Measurements from ENCODE around the gene ADRB2. TPM values are rescaled to one million over a fixed set of nuclear protein-coding genes. Genes with fewer than 3 reads are reported as not detected.

Gene ADRB2
- total RNA-seq, 1 experiment from 2014 or later: 0.25 TPM

DNA sequence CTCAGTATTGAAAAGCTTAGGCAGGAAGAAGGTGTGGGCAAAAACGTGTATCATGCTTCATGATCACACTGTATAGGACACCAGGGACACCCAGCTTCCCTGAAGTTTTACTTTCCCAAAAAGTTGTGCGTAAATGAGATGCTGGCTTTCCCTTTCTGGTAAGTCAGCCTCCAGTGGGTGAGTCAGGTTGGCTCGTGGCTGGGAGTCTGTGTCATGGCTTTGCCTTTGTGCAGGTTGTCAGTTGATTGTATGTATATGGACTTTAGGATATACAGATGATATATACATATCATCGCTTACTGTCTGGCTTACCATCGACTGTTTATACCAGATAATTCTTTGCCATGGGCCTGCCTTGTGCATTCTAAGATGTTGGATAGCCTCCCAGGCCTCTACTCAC is 34.2 kb downstream of the ADRB2 start:
- no peak overlapping the region for H3K9ac ChIP-seq (ENCODE audit: low read length)
- no peaks in the 10 kb centered on the region for H3K36me3 ChIP-seq (ENCODE audit: control insufficient read depth in 1 of 2, insufficient read depth in 2 of 2, low read length in 2 of 2)
- no peaks in the 10 kb centered on the region for H4K20me1 ChIP-seq (ENCODE audit: insufficient read depth)
- POLR2A ChIA-PET: no interaction called here
- no peaks in the 10 kb centered on the region for H3K9me3 ChIP-seq (ENCODE audit: control insufficient read depth in 1 of 2, insufficient read depth in 1 of 2, low read depth in 1 of 2, low read length in 2 of 2)
- intact Hi-C loops (cut with micrococcal nuclease): no loop called here
- no peak overlapping the region for H3K4me3 ChIP-seq (replicated peaks in 1 of 2; ENCODE audit: low read depth in 1 of 2, low read length in 2 of 2)
- no peaks in the 10 kb centered on the region for H3K9me2 ChIP-seq (ENCODE audit: insufficient read depth)
- no peak overlapping the region for H3K27ac ChIP-seq (ENCODE audit: low read depth, low read length)
- TF ChIP-seq ZNF274 (IDR thresholded peaks at IDR 0.05; ENCODE audit: low read depth, low read length) (no peak), EGR1 (IDR thresholded peaks at IDR 0.05; ENCODE audit: low read depth) (no peak), TCF7L2 (IDR thresholded peaks at IDR 0.05; ENCODE audit: borderline replicate concordance, extremely low read depth, insufficient read depth, insufficient read length) (no peak), ELF1 (IDR thresholded peaks at IDR 0.05; ENCODE audit: borderline replicate concordance, low read depth) (no peak), SRF (IDR thresholded peaks at IDR 0.05; ENCODE audit: low read depth) (no peak), EZH2phosphoT487 (IDR thresholded peaks at IDR 0.05; ENCODE audit: borderline replicate concordance) (no peak), JUND (IDR thresholded peaks at IDR 0.05) (no peak), SP1 (IDR thresholded peaks at IDR 0.05; ENCODE audit: low read depth) (no peak)
- TF ChIP-seq, protein P1, sequence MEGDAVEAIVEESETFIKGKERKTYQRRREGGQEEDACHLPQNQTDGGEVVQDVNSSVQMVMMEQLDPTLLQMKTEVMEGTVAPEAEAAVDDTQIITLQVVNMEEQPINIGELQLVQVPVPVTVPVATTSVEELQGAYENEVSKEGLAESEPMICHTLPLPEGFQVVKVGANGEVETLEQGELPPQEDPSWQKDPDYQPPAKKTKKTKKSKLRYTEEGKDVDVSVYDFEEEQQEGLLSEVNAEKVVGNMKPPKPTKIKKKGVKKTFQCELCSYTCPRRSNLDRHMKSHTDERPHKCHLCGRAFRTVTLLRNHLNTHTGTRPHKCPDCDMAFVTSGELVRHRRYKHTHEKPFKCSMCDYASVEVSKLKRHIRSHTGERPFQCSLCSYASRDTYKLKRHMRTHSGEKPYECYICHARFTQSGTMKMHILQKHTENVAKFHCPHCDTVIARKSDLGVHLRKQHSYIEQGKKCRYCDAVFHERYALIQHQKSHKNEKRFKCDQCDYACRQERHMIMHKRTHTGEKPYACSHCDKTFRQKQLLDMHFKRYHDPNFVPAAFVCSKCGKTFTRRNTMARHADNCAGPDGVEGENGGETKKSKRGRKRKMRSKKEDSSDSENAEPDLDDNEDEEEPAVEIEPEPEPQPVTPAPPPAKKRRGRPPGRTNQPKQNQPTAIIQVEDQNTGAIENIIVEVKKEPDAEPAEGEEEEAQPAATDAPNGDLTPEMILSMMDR (IDR thresholded peaks at IDR 0.05 in 2 of 3, conservative IDR thresholded peaks at IDR 0.05 in 1 of 3; ENCODE audit: borderline replicate concordance in 1 of 3, insufficient read depth in 1 of 3, low read depth in 2 of 3, low read length in 2 of 3): no peak
- TF ChIP-seq, protein P2, sequence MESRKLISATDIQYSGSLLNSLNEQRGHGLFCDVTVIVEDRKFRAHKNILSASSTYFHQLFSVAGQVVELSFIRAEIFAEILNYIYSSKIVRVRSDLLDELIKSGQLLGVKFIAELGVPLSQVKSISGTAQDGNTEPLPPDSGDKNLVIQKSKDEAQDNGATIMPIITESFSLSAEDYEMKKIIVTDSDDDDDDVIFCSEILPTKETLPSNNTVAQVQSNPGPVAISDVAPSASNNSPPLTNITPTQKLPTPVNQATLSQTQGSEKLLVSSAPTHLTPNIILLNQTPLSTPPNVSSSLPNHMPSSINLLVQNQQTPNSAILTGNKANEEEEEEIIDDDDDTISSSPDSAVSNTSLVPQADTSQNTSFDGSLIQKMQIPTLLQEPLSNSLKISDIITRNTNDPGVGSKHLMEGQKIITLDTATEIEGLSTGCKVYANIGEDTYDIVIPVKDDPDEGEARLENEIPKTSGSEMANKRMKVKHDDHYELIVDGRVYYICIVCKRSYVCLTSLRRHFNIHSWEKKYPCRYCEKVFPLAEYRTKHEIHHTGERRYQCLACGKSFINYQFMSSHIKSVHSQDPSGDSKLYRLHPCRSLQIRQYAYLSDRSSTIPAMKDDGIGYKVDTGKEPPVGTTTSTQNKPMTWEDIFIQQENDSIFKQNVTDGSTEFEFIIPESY (IDR thresholded peaks at IDR 0.05; ENCODE audit: extremely low read depth, insufficient replicate concordance, low read length): no peak
- TF ChIP-seq, protein P3, sequence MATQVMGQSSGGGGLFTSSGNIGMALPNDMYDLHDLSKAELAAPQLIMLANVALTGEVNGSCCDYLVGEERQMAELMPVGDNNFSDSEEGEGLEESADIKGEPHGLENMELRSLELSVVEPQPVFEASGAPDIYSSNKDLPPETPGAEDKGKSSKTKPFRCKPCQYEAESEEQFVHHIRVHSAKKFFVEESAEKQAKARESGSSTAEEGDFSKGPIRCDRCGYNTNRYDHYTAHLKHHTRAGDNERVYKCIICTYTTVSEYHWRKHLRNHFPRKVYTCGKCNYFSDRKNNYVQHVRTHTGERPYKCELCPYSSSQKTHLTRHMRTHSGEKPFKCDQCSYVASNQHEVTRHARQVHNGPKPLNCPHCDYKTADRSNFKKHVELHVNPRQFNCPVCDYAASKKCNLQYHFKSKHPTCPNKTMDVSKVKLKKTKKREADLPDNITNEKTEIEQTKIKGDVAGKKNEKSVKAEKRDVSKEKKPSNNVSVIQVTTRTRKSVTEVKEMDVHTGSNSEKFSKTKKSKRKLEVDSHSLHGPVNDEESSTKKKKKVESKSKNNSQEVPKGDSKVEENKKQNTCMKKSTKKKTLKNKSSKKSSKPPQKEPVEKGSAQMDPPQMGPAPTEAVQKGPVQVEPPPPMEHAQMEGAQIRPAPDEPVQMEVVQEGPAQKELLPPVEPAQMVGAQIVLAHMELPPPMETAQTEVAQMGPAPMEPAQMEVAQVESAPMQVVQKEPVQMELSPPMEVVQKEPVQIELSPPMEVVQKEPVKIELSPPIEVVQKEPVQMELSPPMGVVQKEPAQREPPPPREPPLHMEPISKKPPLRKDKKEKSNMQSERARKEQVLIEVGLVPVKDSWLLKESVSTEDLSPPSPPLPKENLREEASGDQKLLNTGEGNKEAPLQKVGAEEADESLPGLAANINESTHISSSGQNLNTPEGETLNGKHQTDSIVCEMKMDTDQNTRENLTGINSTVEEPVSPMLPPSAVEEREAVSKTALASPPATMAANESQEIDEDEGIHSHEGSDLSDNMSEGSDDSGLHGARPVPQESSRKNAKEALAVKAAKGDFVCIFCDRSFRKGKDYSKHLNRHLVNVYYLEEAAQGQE (IDR thresholded peaks at IDR 0.05; ENCODE audit: low read depth): no peak
- ATAC-seq (no peak), DNase-seq (ENCODE audit: low read depth, low spot score) (no peak)
- H3K27me3 ChIP-seq (ENCODE audit: insufficient read depth, low read length): no peaks in the 10 kb centered on the region
- no peaks in the 10 kb centered on the region for H3K4me1 ChIP-seq (ENCODE audit: control insufficient read depth in 1 of 2, insufficient read depth in 2 of 2, low read length in 2 of 2)
- no TSS peak for BruUV-seq (replicated peaks)
- CTCF ChIA-PET: no interaction called here
- no peak overlapping the region for H2AFZ ChIP-seq (ENCODE audit: low read depth, low read length, poor library complexity, severe bottlenecking)
- RAD21 ChIA-PET (ENCODE audit: low non-redundant PET in 1 of 2, low total read pairs in 2 of 2, uncharacterized antibody in 2 of 2, unreplicated experiment in 2 of 2): no interaction called here
- H3K4me2 ChIP-seq (ENCODE audit: low read length): no peak overlapping the region
- H3K79me2 ChIP-seq (ENCODE audit: insufficient read depth, low read length): no peaks in the 10 kb centered on the region

Measured in HCT116 (cell line).